GM18505 (cell line): Measurements from ENCODE around the gene KYAT1.

Source experiments
- ATAC-seq: cut with Tn5 transposase; IDR thresholded peaks from one replicate; pipeline ENCODE4 v1.9.1; 2021; ENCODE audit not compliant: unreplicated experiment
- POLR2A ChIP-seq: IDR thresholded peaks from 4 replicates; pipeline ENCODE4 v1.6.1; 2011; ENCODE audit warnings: borderline replicate concordance; ENCODE audit not compliant: insufficient read depth, insufficient read length; ENCODE audit errors: extremely low read depth

KYAT1 gene

DNA sequence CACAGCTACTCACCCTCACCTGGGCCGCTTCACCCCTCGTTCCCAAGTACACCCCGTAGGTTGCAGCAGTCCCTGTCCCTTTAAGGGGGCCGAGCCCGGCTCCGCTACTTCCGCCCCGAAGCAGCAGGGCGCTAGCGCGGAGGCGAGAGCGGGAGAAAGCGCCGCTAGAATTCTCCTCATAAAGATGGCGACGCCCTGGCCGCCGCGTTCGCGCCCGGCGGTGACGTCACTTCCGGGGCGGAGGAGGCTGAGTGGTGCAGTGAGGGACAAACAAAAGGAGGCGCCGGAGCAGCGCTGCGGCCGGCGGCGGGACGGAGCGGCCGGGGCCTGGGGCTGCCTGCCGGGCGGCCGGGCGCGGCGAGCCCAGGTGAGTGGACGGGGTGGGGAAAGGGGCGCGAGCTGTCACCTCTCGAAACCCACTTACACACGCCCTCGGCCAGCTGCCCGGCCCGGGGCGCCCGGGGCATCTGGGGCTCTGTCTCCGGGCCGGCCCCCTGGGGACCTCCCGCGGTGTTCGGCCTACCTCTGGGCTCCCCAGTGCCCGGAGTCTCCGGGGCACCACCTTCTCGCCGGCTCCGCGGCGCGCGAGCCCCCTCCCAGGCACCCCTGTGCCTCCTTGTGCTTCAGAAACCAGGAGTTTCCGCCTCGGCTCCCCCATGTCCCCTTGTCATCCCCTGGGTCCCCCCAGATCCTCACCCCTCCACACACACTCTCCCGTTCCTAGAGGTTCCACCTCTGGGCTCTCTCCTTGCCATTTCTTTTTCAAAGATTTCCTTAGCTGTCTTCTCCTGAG, at the start of gene KYAT1, which contains the start of gene LRRC8A:
Gene KYAT1, minus strand, starts transcription at position 67 of the 793 bp plus-strand sequence. CDS start 36,545 bp downstream, outside the sequence.
Gene LRRC8A, plus strand, starts transcription at position 250 of the 793 bp plus-strand sequence. CDS start 25,032 bp downstream, outside the sequence.
- ATAC-seq = peak; percentile 78
- peak; percentile 88 for TF ChIP-seq POLR2A

DNA sequence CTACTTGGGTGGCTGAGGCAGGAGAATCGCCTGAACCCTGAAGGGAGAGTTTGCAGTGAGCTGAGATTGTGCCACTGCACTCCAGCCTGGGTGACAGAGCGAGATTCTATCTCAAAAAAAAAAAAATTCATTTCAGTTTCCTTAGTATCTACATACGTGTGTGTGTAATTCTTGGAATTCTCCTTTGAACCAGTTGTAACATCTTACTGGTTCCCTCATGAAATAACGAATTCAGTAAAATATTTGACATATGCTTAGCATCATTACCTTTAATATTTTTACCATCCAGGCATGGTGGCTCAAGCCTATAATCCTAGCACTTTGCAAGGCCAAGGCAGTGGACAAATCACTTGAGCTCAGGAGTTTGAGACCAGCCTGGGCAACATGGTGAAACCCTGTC, 47.8 kb upstream of the KYAT1 start:
- no peak for TF ChIP-seq POLR2A

GRCh38 chr9:128928624-128929023, 46.9 kb upstream of the KYAT1 start:
- no peak for ATAC-seq
- no peak for TF ChIP-seq POLR2A

More for the DNA sequence above, 47.8 kb upstream of the KYAT1 start:
- no peak for ATAC-seq

- ATAC-seq = no peak
- no peak for TF ChIP-seq POLR2A
Measured at GRCh38 chr9:128927731-128928411, 46.1 kb upstream of the KYAT1 start.

DNA sequence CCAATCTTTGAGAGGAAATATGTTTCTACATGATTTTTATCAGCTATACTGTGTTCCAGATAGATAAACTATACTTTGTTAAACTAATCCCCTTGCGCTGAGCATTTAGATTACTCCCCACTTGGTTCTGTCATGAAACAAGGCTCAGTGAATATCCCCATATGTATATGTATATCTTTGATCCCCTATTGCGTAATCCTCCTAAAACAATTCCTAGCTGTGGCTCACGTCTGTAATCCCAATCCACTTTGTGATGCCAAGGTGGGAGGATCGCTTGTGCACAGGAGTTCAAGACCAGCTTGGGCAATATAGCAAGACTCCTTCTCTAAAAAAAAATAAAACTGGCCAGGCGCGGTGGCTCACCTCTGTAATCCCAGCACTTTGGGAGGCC, 41.7 kb upstream of the KYAT1 start:
- no peak for ATAC-seq
- no peak for TF ChIP-seq POLR2A

- no peak for TF ChIP-seq POLR2A
- ATAC-seq = no peak
Measured at GRCh38 chr9:128921881-128922763, 40.4 kb upstream of the KYAT1 start.

DNA sequence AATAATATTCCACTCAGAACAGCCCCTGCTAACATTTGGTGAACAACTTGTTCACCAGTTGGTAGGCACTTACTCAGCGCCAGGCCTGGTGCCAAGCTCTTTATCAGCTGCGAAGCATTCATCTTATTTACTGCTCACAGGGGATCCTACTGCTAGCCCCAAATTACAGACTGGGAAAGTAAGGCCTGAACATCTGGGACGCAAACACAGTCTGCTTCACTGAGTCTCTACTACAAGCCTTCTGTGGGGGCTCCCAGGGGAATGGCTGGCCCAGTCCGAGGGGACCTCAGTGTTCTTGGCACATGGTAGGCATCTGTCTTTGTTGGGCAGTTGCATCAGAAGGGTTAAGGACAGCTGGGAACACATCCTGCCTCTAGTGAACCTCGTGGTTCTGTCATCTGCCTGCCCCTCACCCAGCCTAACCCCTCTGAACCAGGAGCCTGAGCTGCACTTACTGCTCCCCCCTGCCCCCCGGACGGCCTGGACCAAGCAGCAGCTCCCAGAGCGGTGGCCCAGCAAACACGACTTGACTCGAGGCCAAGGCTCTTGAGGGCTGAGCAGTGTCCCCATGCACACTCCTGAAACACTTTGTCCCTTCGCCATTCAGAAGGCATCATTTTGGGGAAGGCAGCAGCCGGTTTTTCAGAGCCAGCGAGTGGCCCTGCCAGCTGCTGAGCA, 38.8 kb upstream of the KYAT1 start, which contains the start of gene PHYHD1:
Gene PHYHD1, plus strand, starts transcription at position 602 of the 678 bp plus-strand sequence. CDS start 1,342 bp downstream, outside the sequence.
- ATAC-seq = no peak
- no peak for TF ChIP-seq POLR2A

DNA sequence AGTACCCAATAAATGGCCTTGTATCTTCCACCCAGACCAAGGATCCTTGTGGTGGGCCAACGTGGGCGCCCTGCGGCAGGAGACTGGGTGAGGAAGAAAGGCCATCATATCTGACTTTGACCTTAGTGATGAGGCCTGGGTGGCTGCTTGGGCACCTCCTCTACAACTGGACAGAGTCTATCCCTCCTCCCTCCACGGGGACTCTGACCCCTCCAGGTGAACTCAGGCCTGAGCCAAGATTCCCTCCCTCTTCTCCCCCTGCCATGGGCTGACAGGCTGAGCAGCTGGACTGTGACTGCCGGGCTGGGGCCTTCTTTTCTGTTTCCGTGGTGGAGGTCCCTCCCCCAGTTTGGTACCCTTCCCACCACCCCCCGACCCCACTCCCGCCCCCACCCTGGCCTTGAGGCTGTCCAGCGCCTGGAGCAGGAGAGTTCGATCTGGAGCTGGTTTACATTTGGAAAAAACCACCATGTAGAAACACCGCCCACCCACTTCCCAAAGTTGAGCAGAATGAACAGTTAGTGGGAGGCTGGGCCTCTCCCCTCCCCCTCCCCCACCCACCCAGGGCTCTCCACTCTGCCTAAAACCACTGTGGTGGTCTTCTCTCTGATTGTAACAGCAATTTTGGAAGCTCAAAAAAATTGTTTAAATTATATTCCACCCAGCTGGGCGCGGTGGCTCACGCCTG, 37.8 kb upstream of the KYAT1 start:
- TF ChIP-seq POLR2A = no peak
- ATAC-seq = no peak

DNA sequence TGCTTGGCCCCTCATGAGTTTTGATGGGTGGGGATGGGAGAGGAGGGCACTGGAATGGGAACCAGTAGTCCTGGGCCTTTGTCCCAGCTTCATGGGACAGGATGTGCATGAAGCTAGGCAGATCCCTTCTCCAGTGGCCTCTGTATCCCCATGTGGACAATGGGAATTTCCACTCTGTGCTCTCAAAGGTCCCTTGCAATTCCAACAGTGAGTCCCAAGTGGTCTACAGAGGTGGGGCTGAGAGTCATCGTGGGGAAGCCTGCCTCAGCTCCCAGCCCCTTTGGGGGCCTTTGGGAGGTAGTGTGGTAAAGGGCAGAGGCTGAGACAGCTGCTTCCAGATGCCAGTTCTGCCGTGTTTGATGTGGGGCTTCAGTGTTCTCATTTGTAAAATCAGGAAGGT, 37.2 kb upstream of the KYAT1 start:
- no peak for ATAC-seq
- no peak for TF ChIP-seq POLR2A

GRCh38 chr9:128917151-128917849, 35.5 kb upstream of the KYAT1 start:
- TF ChIP-seq POLR2A = no peak
- no peak for ATAC-seq

- no peak for TF ChIP-seq POLR2A
- ATAC-seq = no peak
Measured at GRCh38 chr9:128916745-128917144, 35.0 kb upstream of the KYAT1 start.
